Vagina (tissue), 2 donors: ENCODE data around the gene TUBGCP3. TPM values are rescaled to one million over a fixed set of nuclear protein-coding genes. Genes with fewer than 3 reads are reported as not detected.

Source experiments
- DNase-seq, 2 donors: peaks; one replicate each; pipeline ENCODE4 v3.0.0-alpha.2; 2017; ENCODE audit errors: extremely low spot score in 2 of 2
- H3K27ac ChIP-seq: fragments of 200-600 bp; sonication (generic); one replicate; pipeline ENCODE4 v1.5.1; 2019
- H3K27me3 ChIP-seq: fragments of 200-600 bp; sonication (generic); one replicate; pipeline ENCODE4 v1.5.1; 2019
- H3K36me3 ChIP-seq, 2 donors: fragments of 200-600 bp; sonication (generic); one replicate each; pipeline ENCODE4 v1.5.1; 2017 to 2019
- H3K4me1 ChIP-seq: fragments of 200-600 bp; sonication (generic); one replicate; pipeline ENCODE4 v1.5.1; 2019
- H3K4me3 ChIP-seq, 2 donors: fragments of 200-600 bp; sonication (generic); 1 replicate in 1 of 2; 2 replicates in 1 of 2; pipeline ENCODE4 v1.5.1; 2016 to 2019
- H3K9me3 ChIP-seq: fragments of 200-600 bp; sonication (generic); one replicate; pipeline ENCODE4 v1.5.1; 2019
- POLR2A ChIP-seq, 2 donors: fragments of 450-650 bp; IDR thresholded peaks; one replicate each; pipeline ENCODE4 v1.6.1; 2017; ENCODE audit warnings: antibody characterized with exemption in 2 of 2, mild to moderate bottlenecking in 2 of 2, moderate library complexity in 2 of 2
- POLR2AphosphoS5 ChIP-seq, 2 donors: sonication (generic); formaldehyde crosslinking; IDR thresholded peaks; one replicate each; pipeline ENCODE4 v1.9.0; 2017; ENCODE audit warnings: antibody characterized with exemption in 2 of 2, mild to moderate bottlenecking in 2 of 2, low read depth in 1 of 2; ENCODE audit not compliant: insufficient read depth in 1 of 2
- intact Hi-C: fragments of 100-400 bp; cut with DNase I; formaldehyde crosslinking; loops from one replicate; pipeline ENCODE4 v1.15.1; 2023
- total RNA-seq: library from RNA; depleted of rRNA; stranded (reverse); fragments of >200 nt; gene quantifications from one replicate; pipeline ENCODE4 v1.2.3, GENCODE V29; 2016
- TF ChIP-seq, protein P1 (sequence below), 3 experiments: fragments of 450-650 bp in 2 of 3; fragments of 200-600 bp in 1 of 3; sonication (generic) in 1 of 3; IDR thresholded peaks; one replicate each; pipeline ENCODE4 v1.5.1; 2017 to 2019; ENCODE audit warnings: antibody characterized with exemption in 3 of 3, mild to moderate bottlenecking in 2 of 3, moderate library complexity in 2 of 3

Gene TUBGCP3
- total RNA-seq, 1 donor from 2014 or later = 23.3 TPM

DNA sequence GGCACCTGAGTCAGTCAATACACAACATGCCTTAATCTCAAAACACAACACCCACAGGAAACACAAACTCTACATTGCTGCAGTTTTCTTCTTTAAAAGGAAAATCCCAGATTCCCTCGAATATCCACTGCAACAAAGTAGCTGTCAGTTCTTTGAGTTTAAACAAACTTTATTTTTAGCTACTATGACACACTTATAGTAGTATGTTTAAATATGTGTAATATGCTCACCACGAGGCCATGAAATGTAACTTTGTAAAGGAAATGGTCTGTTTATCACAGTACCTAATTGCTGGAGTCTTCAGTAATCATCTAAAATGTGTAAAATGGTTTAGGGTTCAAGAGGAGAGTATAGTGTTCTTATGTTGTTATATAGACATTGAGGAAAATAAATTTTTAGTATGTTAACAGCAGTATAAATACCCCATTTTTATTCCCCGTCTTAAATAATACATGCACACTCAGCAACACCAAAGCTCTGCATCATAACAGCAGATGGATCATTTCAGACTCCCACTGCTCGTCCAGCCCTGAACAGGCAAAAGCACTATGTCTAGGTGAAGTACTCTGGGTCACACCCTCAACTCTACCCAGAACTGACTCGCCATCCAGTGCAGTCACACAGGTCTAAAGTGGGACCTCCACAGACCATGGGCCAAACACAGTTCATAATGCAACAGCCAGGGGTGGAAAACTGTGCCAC is 20.6 kb downstream of the TUBGCP3 start:
- Histone ChIP-seq H3K27ac (no peak overlapping the region), H3K36me3 (peaks cover 0 to 25% of the 10 kb centered on the region in 2 donors), H3K4me3 (no peak overlapping the region), H3K4me1 (peaks cover 3% of the 10 kb centered on the region), H3K9me3 (no peaks in the 10 kb centered on the region), H3K27me3 (no peaks in the 10 kb centered on the region)
- intact Hi-C loops = no loop called here
- no peak for DNase-seq
- TF ChIP-seq POLR2AphosphoS5 (IDR thresholded peaks at IDR 0.05; ENCODE audit: insufficient read depth in 1 of 2, low read depth in 1 of 2) = no peak
- TF ChIP-seq POLR2A (IDR thresholded peaks at IDR 0.05) = no peak
- TF ChIP-seq, protein P1, sequence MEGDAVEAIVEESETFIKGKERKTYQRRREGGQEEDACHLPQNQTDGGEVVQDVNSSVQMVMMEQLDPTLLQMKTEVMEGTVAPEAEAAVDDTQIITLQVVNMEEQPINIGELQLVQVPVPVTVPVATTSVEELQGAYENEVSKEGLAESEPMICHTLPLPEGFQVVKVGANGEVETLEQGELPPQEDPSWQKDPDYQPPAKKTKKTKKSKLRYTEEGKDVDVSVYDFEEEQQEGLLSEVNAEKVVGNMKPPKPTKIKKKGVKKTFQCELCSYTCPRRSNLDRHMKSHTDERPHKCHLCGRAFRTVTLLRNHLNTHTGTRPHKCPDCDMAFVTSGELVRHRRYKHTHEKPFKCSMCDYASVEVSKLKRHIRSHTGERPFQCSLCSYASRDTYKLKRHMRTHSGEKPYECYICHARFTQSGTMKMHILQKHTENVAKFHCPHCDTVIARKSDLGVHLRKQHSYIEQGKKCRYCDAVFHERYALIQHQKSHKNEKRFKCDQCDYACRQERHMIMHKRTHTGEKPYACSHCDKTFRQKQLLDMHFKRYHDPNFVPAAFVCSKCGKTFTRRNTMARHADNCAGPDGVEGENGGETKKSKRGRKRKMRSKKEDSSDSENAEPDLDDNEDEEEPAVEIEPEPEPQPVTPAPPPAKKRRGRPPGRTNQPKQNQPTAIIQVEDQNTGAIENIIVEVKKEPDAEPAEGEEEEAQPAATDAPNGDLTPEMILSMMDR (IDR thresholded peaks at IDR 0.05) = no peak

DNA sequence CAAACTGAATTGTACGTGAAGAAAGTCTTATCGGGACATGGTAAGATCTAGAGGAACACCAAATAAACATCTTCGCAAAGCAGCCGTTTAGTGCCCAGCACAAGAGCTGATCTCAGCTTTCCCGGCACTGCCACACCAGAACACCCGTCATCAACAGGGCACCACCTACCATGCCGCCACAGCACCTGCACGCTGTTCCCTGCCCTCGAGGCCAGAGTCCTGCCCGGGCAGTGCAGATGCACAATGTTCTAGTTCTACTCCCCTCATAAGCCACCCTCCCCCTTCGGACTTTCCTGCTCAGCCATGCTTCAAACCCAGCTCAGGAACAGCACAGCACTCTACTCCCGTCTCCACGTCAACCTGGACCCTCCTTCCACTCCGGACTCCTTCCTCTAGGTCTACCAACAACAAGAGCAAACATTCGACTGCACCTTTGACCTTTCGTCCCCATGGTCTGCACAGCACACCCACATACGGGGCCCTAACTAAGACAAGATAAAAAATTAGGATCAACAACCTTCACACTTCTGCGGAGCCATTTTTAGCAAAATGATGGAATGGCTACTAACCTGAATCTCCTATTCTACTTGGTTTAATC is 25.1 kb downstream of the TUBGCP3 start:
- H3K36me3 ChIP-seq = peaks cover 0 to 24% of the 10 kb centered on the region in 2 donors
- DNase-seq = no peak
- H3K4me3 ChIP-seq = no peak overlapping the region
- no peaks in the 10 kb centered on the region for H3K4me1 ChIP-seq
- H3K27me3 ChIP-seq = no peaks in the 10 kb centered on the region
- intact Hi-C loops = no loop called here
- H3K27ac ChIP-seq = no peak overlapping the region
- TF ChIP-seq, protein P1 (IDR thresholded peaks at IDR 0.05) = no peak
- TF ChIP-seq POLR2A (IDR thresholded peaks at IDR 0.05) (no peak), POLR2AphosphoS5 (IDR thresholded peaks at IDR 0.05; ENCODE audit: insufficient read depth in 1 of 2, low read depth in 1 of 2) (no peak)
- H3K9me3 ChIP-seq = no peaks in the 10 kb centered on the region

DNA sequence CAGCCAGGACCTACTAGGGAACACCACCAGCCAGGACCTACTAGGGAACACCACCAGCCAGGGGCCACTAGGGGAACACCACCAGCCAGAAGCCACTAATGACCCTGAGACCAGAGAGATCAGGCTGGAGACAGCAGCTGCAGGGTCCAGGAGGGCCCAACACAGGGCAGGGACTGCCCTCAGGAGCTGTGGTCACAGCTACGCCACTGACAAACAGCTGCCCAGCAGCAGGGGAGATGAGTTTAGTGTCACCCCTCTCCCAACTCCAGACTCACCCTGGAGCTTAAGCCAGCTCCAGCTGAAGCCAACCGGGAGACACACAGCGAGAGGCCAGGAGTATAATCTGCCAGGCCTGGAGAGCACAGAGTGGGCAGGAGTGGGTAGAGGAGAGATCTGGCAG is 25.7 kb downstream of the TUBGCP3 start:
- Histone ChIP-seq H3K36me3 (peaks cover 0 to 24% of the 10 kb centered on the region in 2 donors), H3K27ac (no peak overlapping the region)
- intact Hi-C loops = no loop called here

DNA sequence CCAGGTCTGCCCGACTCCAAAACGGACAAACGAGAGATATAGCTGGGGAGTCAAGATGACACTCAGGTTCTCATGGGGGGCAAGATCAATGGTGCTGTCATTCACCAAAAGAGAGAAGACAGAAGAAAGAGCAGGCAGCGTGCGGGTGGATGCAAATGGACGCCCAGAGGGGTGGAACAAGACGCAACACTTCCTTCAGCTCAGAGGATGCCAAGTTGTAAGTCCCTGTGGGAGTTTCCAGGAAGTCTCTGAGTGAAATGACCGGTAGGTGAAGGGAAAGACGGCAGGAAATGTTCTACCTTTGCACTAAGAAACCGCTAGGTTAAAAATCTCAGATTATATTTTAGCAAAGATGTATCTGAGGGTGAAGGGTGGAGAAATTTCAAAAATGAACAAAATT is 26.5 kb downstream of the TUBGCP3 start:
- Histone ChIP-seq H3K4me1 (no peaks in the 10 kb centered on the region), H3K4me3 (no peak overlapping the region), H3K36me3 (peaks cover 0 to 24% of the 10 kb centered on the region in 2 donors), H3K27ac (no peak overlapping the region), H3K27me3 (no peaks in the 10 kb centered on the region), H3K9me3 (no peaks in the 10 kb centered on the region)
- TF ChIP-seq, protein P1 (IDR thresholded peaks at IDR 0.05) = no peak
- TF ChIP-seq POLR2AphosphoS5 (IDR thresholded peaks at IDR 0.05; ENCODE audit: insufficient read depth in 1 of 2, low read depth in 1 of 2) = no peak
- no peak for TF ChIP-seq POLR2A (IDR thresholded peaks at IDR 0.05)
- DNase-seq = no peak
- intact Hi-C loops = no loop called here

More for the DNA sequence above, 25.7 kb downstream of the TUBGCP3 start:
- H3K4me3 ChIP-seq = no peak overlapping the region
- no peaks in the 10 kb centered on the region for H3K4me1 ChIP-seq
- DNase-seq = no peak
- TF ChIP-seq POLR2A (IDR thresholded peaks at IDR 0.05) (no peak), POLR2AphosphoS5 (IDR thresholded peaks at IDR 0.05; ENCODE audit: insufficient read depth in 1 of 2, low read depth in 1 of 2) (no peak)
- TF ChIP-seq, protein P1 (IDR thresholded peaks at IDR 0.05) = no peak
- H3K27me3 ChIP-seq = no peaks in the 10 kb centered on the region
- no peaks in the 10 kb centered on the region for H3K9me3 ChIP-seq
